ENCODE measurements around the gene RANBP1. TPM values are rescaled to one million over a fixed set of nuclear protein-coding genes. Genes with fewer than 3 reads are reported as not detected.
A peak's percentile ranks its signal among the peaks of the same experiment; 100 is the strongest.

Gene RANBP1
- total RNA-seq, 1 donor from 2014 or later, result 177 TPM

DNA sequence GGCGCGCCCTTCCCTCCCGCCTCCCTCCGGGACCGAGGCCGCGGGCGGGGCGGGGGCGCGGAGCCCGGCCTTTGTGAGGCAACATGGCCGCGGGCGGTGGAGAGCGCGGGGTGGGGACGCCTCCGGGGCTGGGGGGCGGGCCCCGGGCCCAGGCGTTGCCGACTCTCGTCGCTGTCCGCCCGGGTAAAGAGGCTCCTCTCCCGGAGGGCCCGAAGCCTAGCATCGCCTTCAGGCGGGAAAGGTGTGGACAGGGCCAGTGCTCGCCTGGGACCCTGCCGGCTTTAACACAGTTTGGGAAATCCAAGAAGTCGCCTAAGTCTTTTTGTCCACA lies 35.5 kb upstream of the RANBP1 start:
- Histone ChIP-seq H3K27ac (peak overlapping the region; percentile 68), H3K9me3 (no peaks in the 10 kb centered on the region), H3K36me3 (no peaks in the 10 kb centered on the region), H3K27me3 (no peaks in the 10 kb centered on the region), H3K4me3 (peak overlapping the region; percentile 76 to 79), H3K4me1 (peaks cover 56% of the 10 kb centered on the region)
- DNase-seq (ENCODE audit: extremely low spot score in 2 of 2), result no peak
- TF ChIP-seq CTCF (IDR thresholded peaks at IDR 0.05) (no peak), POLR2A (IDR thresholded peaks at IDR 0.05) (no peak), POLR2AphosphoS5 (IDR thresholded peaks at IDR 0.05; ENCODE audit: insufficient read depth in 1 of 2, low read depth in 1 of 2) (no peak)
- intact Hi-C loops (cut with DNase I), result loop anchor here (2.0 kb wide), 1 partner anchor 50 kb away; the partner anchor contains the start of gene ZDHHC8

DNA sequence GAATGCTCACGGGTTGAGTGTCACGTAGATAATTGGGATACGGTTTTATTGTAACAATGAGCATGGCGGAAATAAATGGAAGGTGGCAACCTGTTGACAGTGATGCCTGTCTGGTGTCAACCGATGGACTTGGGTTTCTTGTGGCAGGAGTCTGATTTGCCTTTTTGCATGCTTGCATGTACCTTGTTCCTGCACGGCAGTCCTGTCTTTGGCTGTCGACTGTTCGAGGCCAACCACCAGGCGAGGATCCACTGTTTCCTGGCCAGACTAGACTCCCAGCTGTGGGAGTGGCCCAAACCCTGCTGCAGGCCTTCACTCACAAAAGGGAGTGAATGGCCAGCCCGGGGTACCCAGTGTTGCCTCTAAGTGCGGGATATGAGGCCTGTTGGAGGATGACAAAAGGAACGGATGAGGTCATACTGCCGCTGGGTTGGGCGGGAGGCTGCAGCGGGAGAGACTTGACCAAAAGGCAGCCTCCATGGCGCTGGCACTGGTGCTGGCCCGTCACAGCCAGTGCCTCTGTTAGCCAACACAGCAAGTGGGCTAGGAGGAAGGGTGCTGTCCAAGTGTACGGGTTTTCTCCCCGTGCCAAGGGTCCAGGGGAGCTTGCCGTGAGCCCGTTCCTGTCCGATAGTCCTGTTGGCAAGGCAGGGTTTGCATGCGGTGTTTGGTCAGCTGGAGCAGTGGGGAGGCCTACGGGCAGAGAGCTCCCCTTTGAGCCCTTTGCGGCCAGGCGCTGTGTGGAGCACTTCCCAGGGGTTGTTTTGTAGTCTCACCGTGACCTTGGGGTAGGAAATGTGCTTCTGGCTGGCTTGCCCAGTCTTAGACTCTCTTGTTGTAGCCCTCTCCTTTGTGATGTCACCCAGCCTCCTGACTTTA lies 34.9 kb upstream of the RANBP1 start:
- Histone ChIP-seq H3K36me3 (peaks cover 0 to 4% of the 10 kb centered on the region in 2 donors), H3K27ac (peak overlapping the region; percentile 68), H3K27me3 (no peaks in the 10 kb centered on the region), H3K4me3 (peak overlapping the region; percentile 76 to 79), H3K4me1 (peaks cover 56% of the 10 kb centered on the region), H3K9me3 (no peaks in the 10 kb centered on the region)
- TF ChIP-seq POLR2AphosphoS5 (IDR thresholded peaks at IDR 0.05; ENCODE audit: insufficient read depth in 1 of 2, low read depth in 1 of 2) (no peak), POLR2A (IDR thresholded peaks at IDR 0.05) (no peak), CTCF (IDR thresholded peaks at IDR 0.05) (no peak)
- DNase-seq (ENCODE audit: extremely low spot score in 2 of 2), result no peak
- intact Hi-C loops (cut with DNase I), result loop anchor here (2.0 kb wide), 1 partner anchor 50 kb away; the partner anchor contains the start of gene ZDHHC8

- no peak overlapping the region for H3K27ac ChIP-seq
- peaks cover 0 to 27% of the 10 kb centered on the region in 2 donors for H3K36me3 ChIP-seq
- intact Hi-C loops (cut with DNase I), result no loop called here
- no peak for DNase-seq (ENCODE audit: extremely low spot score in 2 of 2)
- no peak overlapping the region for H3K4me3 ChIP-seq
- H3K9me3 ChIP-seq, result no peaks in the 10 kb centered on the region
- no peak for TF ChIP-seq POLR2AphosphoS5 (IDR thresholded peaks at IDR 0.05; ENCODE audit: insufficient read depth in 1 of 2, low read depth in 1 of 2)
- H3K27me3 ChIP-seq, result no peaks in the 10 kb centered on the region
- peaks cover 56% of the 10 kb centered on the region for H3K4me1 ChIP-seq
These were observed 32.6 kb upstream of the RANBP1 start for GRCh38 chr22:20083157-20083890.

GRCh38 chr22:20083891-20084546 lies 31.9 kb upstream of the RANBP1 start:
- Histone ChIP-seq H3K4me1 (peaks cover 52% of the 10 kb centered on the region), H3K27ac (no peak overlapping the region), H3K36me3 (peaks cover 0 to 34% of the 10 kb centered on the region in 2 donors), H3K9me3 (no peaks in the 10 kb centered on the region), H3K4me3 (no peak overlapping the region), H3K27me3 (no peaks in the 10 kb centered on the region)
- intact Hi-C loops (cut with DNase I), result no loop called here
- TF ChIP-seq CTCF (IDR thresholded peaks at IDR 0.05) (no peak), POLR2A (IDR thresholded peaks at IDR 0.05) (no peak), POLR2AphosphoS5 (IDR thresholded peaks at IDR 0.05; ENCODE audit: insufficient read depth in 1 of 2, low read depth in 1 of 2) (no peak)
- DNase-seq (ENCODE audit: extremely low spot score in 2 of 2), result no peak

Data from vagina (tissue), 2 donors.